ENCODE measurements around the gene B3GNT3. TPM values are rescaled to one million over a fixed set of nuclear protein-coding genes. Genes with fewer than 3 reads are reported as not detected.
A peak's percentile ranks its signal among the peaks of the same experiment; 100 is the strongest.

Gene B3GNT3
- total and polyA plus RNA-seq, 2 of the 13 experiments (the other 11 are each of a cell fraction or from before 2014, with no cell fraction given), result 0.86 to 4.0 TPM

GRCh38 chr19:17847538-17848366 is 52.8 kb downstream of the B3GNT3 start, which contains the start of gene JAK3 (continued):
- no peak for TF ChIP-seq ZBTB34 (CRISPR knock-in tag; IDR thresholded peaks at IDR 0.05)
- no peak for TF ChIP-seq ZNF382 (CRISPR knock-in tag; IDR thresholded peaks at IDR 0.05; ENCODE audit: borderline replicate concordance)
- TF ChIP-seq ZNF839 (CRISPR knock-in tag; IDR thresholded peaks at IDR 0.05; ENCODE audit: borderline replicate concordance), result no peak
- TF ChIP-seq SNAI1 (CRISPR knock-in tag; IDR thresholded peaks at IDR 0.05; ENCODE audit: borderline replicate concordance), result no peak
- TF ChIP-seq, protein P1, sequence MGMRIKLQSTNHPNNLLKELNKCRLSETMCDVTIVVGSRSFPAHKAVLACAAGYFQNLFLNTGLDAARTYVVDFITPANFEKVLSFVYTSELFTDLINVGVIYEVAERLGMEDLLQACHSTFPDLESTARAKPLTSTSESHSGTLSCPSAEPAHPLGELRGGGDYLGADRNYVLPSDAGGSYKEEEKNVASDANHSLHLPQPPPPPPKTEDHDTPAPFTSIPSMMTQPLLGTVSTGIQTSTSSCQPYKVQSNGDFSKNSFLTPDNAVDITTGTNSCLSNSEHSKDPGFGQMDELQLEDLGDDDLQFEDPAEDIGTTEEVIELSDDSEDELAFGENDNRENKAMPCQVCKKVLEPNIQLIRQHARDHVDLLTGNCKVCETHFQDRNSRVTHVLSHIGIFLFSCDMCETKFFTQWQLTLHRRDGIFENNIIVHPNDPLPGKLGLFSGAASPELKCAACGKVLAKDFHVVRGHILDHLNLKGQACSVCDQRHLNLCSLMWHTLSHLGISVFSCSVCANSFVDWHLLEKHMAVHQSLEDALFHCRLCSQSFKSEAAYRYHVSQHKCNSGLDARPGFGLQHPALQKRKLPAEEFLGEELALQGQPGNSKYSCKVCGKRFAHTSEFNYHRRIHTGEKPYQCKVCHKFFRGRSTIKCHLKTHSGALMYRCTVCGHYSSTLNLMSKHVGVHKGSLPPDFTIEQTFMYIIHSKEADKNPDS (CRISPR knock-in tag; IDR thresholded peaks at IDR 0.05), result no peak
- TF ChIP-seq ZNF841 (CRISPR knock-in tag; IDR thresholded peaks at IDR 0.05; ENCODE audit: borderline replicate concordance), result no peak
- no peak for TF ChIP-seq ZNF260 (CRISPR knock-in tag; IDR thresholded peaks at IDR 0.05; ENCODE audit: borderline replicate concordance, low read depth)
- TF ChIP-seq, protein P2, sequence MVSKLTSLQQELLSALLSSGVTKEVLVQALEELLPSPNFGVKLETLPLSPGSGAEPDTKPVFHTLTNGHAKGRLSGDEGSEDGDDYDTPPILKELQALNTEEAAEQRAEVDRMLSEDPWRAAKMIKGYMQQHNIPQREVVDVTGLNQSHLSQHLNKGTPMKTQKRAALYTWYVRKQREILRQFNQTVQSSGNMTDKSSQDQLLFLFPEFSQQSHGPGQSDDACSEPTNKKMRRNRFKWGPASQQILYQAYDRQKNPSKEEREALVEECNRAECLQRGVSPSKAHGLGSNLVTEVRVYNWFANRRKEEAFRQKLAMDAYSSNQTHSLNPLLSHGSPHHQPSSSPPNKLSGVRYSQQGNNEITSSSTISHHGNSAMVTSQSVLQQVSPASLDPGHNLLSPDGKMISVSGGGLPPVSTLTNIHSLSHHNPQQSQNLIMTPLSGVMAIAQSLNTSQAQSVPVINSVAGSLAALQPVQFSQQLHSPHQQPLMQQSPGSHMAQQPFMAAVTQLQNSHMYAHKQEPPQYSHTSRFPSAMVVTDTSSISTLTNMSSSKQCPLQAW (CRISPR knock-in tag; IDR thresholded peaks at IDR 0.05), result peak; percentile 65
- TF ChIP-seq SETDB1 (CRISPR knock-in tag; IDR thresholded peaks at IDR 0.05; ENCODE audit: borderline replicate concordance), result no peak
- TF ChIP-seq, protein P3, sequence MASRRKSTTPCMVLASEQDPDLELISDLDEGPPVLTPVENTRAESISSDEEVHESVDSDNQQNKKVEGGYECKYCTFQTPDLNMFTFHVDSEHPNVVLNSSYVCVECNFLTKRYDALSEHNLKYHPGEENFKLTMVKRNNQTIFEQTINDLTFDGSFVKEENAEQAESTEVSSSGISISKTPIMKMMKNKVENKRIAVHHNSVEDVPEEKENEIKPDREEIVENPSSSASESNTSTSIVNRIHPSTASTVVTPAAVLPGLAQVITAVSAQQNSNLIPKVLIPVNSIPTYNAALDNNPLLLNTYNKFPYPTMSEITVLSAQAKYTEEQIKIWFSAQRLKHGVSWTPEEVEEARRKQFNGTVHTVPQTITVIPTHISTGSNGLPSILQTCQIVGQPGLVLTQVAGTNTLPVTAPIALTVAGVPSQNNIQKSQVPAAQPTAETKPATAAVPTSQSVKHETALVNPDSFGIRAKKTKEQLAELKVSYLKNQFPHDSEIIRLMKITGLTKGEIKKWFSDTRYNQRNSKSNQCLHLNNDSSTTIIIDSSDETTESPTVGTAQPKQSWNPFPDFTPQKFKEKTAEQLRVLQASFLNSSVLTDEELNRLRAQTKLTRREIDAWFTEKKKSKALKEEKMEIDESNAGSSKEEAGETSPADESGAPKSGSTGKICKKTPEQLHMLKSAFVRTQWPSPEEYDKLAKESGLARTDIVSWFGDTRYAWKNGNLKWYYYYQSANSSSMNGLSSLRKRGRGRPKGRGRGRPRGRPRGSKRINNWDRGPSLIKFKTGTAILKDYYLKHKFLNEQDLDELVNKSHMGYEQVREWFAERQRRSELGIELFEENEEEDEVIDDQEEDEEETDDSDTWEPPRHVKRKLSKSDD (CRISPR knock-in tag; IDR thresholded peaks at IDR 0.05; ENCODE audit: low read depth), result no peak
- TF ChIP-seq TOE1 (CRISPR knock-in tag; IDR thresholded peaks at IDR 0.05), result no peak
- TF ChIP-seq CBX1 (IDR thresholded peaks at IDR 0.05; ENCODE audit: low read depth), result no peak
- TF ChIP-seq ZNF644 (CRISPR knock-in tag; IDR thresholded peaks at IDR 0.05; ENCODE audit: low read depth), result no peak
- TF ChIP-seq PPARG (CRISPR knock-in tag; conservative IDR thresholded peaks at IDR 0.05), result no peak
- TF ChIP-seq, protein P4, sequence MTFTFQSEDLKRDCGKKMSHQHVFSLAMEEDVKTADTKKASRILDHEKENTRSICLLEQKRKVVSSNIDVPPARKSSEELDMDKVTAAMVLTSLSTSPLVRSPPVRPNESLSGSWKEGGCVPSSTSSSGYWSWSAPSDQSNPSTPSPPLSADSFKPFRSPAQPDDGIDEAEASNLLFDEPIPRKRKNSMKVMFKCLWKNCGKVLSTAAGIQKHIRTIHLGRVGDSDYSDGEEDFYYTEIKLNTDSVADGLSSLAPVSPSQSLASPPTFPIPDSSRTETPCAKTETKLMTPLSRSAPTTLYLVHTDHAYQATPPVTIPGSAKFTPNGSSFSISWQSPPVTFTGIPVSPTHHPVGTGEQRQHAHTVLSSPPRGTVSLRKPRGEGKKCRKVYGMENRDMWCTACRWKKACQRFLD (CRISPR knock-in tag; IDR thresholded peaks at IDR 0.05; ENCODE audit: borderline replicate concordance), result no peak
- TF ChIP-seq KLF12 (CRISPR knock-in tag; IDR thresholded peaks at IDR 0.05; ENCODE audit: borderline replicate concordance), result no peak
- no peak for TF ChIP-seq ZBTB38 (CRISPR knock-in tag; IDR thresholded peaks at IDR 0.05)
- no peak for TF ChIP-seq TP53 (CRISPR knock-in tag; conservative IDR thresholded peaks at IDR 0.05)
- no peak for TF ChIP-seq FOSL1 (CRISPR knock-in tag; IDR thresholded peaks at IDR 0.05; ENCODE audit: borderline replicate concordance)
- no peak for TF ChIP-seq STAG1 (CRISPR knock-in tag; IDR thresholded peaks at IDR 0.05)

Data from HepG2 (cell line).